ENCODE data around the gene ZMYND8.

DNA sequence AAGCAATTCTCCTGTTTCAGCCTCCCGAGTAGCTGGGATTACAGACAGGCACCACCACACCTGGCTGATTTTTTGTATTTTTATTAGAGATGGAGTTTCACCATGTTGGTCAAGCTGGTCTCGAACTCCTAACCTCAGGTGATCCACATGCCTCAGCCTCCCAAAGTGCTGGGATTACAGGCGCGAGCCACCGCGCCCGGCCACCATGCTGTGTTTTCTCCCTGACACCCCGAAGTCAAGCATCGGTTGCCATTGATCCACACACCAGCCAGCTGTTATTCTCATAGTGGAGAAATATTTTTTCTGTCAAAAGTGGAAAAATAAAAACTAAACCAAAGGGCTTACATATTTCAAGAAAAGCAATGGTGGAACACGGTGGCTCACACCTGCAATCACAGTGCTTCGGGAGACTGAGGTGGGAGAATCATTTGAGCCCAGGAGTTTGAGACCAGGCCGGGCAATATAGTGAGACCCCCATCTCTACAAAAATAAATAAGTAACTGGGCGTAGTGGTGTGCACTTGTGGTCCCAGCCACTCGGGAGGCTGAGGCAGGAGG lies 157.4 kb downstream of the ZMYND8 start:
- TF ChIP-seq, protein P1, sequence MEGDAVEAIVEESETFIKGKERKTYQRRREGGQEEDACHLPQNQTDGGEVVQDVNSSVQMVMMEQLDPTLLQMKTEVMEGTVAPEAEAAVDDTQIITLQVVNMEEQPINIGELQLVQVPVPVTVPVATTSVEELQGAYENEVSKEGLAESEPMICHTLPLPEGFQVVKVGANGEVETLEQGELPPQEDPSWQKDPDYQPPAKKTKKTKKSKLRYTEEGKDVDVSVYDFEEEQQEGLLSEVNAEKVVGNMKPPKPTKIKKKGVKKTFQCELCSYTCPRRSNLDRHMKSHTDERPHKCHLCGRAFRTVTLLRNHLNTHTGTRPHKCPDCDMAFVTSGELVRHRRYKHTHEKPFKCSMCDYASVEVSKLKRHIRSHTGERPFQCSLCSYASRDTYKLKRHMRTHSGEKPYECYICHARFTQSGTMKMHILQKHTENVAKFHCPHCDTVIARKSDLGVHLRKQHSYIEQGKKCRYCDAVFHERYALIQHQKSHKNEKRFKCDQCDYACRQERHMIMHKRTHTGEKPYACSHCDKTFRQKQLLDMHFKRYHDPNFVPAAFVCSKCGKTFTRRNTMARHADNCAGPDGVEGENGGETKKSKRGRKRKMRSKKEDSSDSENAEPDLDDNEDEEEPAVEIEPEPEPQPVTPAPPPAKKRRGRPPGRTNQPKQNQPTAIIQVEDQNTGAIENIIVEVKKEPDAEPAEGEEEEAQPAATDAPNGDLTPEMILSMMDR (IDR thresholded peaks at IDR 0.05 in 2 of 3, conservative IDR thresholded peaks at IDR 0.05 in 1 of 3; ENCODE audit: borderline replicate concordance in 1 of 3, insufficient read depth in 1 of 3, low read depth in 2 of 3, low read length in 2 of 3) = no peak
- no peak for TF ChIP-seq RAD21 (IDR thresholded peaks at IDR 0.05; ENCODE audit: low read depth)
- no peak for TF ChIP-seq POLR2A (IDR thresholded peaks at IDR 0.05; ENCODE audit: borderline replicate concordance, extremely low read depth, insufficient read depth, insufficient read length)
- no peak for TF ChIP-seq SRF (IDR thresholded peaks at IDR 0.05; ENCODE audit: low read depth)
- TF ChIP-seq, protein P2, sequence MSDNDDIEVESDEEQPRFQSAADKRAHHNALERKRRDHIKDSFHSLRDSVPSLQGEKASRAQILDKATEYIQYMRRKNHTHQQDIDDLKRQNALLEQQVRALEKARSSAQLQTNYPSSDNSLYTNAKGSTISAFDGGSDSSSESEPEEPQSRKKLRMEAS (IDR thresholded peaks at IDR 0.05) = no peak
- TF ChIP-seq EZH2 (IDR thresholded peaks at IDR 0.05) = no peak
- TF ChIP-seq, protein P3, sequence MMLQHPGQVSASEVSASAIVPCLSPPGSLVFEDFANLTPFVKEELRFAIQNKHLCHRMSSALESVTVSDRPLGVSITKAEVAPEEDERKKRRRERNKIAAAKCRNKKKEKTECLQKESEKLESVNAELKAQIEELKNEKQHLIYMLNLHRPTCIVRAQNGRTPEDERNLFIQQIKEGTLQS (IDR thresholded peaks at IDR 0.05) = no peak
- TF ChIP-seq, protein P4, sequence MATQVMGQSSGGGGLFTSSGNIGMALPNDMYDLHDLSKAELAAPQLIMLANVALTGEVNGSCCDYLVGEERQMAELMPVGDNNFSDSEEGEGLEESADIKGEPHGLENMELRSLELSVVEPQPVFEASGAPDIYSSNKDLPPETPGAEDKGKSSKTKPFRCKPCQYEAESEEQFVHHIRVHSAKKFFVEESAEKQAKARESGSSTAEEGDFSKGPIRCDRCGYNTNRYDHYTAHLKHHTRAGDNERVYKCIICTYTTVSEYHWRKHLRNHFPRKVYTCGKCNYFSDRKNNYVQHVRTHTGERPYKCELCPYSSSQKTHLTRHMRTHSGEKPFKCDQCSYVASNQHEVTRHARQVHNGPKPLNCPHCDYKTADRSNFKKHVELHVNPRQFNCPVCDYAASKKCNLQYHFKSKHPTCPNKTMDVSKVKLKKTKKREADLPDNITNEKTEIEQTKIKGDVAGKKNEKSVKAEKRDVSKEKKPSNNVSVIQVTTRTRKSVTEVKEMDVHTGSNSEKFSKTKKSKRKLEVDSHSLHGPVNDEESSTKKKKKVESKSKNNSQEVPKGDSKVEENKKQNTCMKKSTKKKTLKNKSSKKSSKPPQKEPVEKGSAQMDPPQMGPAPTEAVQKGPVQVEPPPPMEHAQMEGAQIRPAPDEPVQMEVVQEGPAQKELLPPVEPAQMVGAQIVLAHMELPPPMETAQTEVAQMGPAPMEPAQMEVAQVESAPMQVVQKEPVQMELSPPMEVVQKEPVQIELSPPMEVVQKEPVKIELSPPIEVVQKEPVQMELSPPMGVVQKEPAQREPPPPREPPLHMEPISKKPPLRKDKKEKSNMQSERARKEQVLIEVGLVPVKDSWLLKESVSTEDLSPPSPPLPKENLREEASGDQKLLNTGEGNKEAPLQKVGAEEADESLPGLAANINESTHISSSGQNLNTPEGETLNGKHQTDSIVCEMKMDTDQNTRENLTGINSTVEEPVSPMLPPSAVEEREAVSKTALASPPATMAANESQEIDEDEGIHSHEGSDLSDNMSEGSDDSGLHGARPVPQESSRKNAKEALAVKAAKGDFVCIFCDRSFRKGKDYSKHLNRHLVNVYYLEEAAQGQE (IDR thresholded peaks at IDR 0.05; ENCODE audit: low read depth) = no peak
- TF ChIP-seq POLR2AphosphoS5 (IDR thresholded peaks at IDR 0.05; ENCODE audit: low read depth, low read length) = no peak
- TF ChIP-seq, protein P5, sequence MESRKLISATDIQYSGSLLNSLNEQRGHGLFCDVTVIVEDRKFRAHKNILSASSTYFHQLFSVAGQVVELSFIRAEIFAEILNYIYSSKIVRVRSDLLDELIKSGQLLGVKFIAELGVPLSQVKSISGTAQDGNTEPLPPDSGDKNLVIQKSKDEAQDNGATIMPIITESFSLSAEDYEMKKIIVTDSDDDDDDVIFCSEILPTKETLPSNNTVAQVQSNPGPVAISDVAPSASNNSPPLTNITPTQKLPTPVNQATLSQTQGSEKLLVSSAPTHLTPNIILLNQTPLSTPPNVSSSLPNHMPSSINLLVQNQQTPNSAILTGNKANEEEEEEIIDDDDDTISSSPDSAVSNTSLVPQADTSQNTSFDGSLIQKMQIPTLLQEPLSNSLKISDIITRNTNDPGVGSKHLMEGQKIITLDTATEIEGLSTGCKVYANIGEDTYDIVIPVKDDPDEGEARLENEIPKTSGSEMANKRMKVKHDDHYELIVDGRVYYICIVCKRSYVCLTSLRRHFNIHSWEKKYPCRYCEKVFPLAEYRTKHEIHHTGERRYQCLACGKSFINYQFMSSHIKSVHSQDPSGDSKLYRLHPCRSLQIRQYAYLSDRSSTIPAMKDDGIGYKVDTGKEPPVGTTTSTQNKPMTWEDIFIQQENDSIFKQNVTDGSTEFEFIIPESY (IDR thresholded peaks at IDR 0.05; ENCODE audit: extremely low read depth, insufficient replicate concordance, low read length) = no peak
- no peak for TF ChIP-seq CEBPB (IDR thresholded peaks at IDR 0.05; ENCODE audit: low read depth)

Data from HCT116 (cell line).